HuH-7.5 (cell line): Measurements from ENCODE around the gene XPO1.
"Not testable (repeated sequence)": the region's sequence is repeated elsewhere in the genome, so short reads cannot be mapped to it uniquely, and the experiment has no call there.

Source experiments
- DNase-seq: peaks from one replicate; pipeline ENCODE4 v3.0.0; 2011; ENCODE audit warnings: low spot score

The XPO1 gene

GRCh38 chr2:61536180-61536571 is 2.0 kb downstream of the XPO1 start:
- DNase-seq: no peak

GRCh38 chr2:61535449-61535848 is 2.7 kb downstream of the XPO1 start:
- no peak for DNase-seq

- DNase-seq: no peak
Measured at GRCh38 chr2:61534926-61535325, 3.2 kb downstream of the XPO1 start.

GRCh38 chr2:61530749-61531148 is 7.4 kb downstream of the XPO1 start:
- no peak for DNase-seq

GRCh38 chr2:61529944-61530735 is 8.0 kb downstream of the XPO1 start:
- no peak for DNase-seq

- DNase-seq: no peak
Measured at GRCh38 chr2:61520261-61520660, 17.9 kb downstream of the XPO1 start.

- no peak for DNase-seq
Measured at GRCh38 chr2:61512768-61513398, 25.3 kb downstream of the XPO1 start.

GRCh38 chr2:61510674-61511671 is 27.2 kb downstream of the XPO1 start:
- peak; percentile 16 for DNase-seq

- no peak for DNase-seq
Measured at GRCh38 chr2:61504949-61505348, 33.2 kb downstream of the XPO1 start.

- DNase-seq: no peak
Measured at GRCh38 chr2:61499060-61499459, 39.1 kb downstream of the XPO1 start.

GRCh38 chr2:61493523-61493942 is 44.6 kb downstream of the XPO1 start:
- no peak for DNase-seq

GRCh38 chr2:61492476-61492875 is 45.7 kb downstream of the XPO1 start:
- no peak for DNase-seq

- DNase-seq: no peak
Measured at GRCh38 chr2:61485281-61485680, 52.9 kb downstream of the XPO1 start.

- no peak for DNase-seq
Measured at GRCh38 chr2:61478086-61478485, 60.1 kb downstream of the XPO1 start.

- not testable (repeated sequence) for DNase-seq
Measured at GRCh38 chr2:61476929-61477589, 61.1 kb downstream of the XPO1 start.

GRCh38 chr2:61471905-61472805 is 66.0 kb downstream of the XPO1 start:
- peak; percentile 22 for DNase-seq

- peak; percentile 85 for DNase-seq
Measured at GRCh38 chr2:61470965-61471904, 66.9 kb downstream of the XPO1 start, which contains the start of gene USP34. Gene USP34 (minus strand): TSS chr2:61471087. CDS start chr2:61470692, 395 bp downstream.

- DNase-seq: peak; percentile 76
Measured at GRCh38 chr2:61470122-61470951, 67.8 kb downstream of the XPO1 start.
